ENCODE results near the gene TUT4.
A peak's percentile ranks its signal among the peaks of the same experiment; 100 is the strongest.
"Not testable (repeated sequence)": the region's sequence is repeated elsewhere in the genome, so short reads cannot be mapped to it uniquely, and the experiment has no call there.

TUT4 gene

DNA sequence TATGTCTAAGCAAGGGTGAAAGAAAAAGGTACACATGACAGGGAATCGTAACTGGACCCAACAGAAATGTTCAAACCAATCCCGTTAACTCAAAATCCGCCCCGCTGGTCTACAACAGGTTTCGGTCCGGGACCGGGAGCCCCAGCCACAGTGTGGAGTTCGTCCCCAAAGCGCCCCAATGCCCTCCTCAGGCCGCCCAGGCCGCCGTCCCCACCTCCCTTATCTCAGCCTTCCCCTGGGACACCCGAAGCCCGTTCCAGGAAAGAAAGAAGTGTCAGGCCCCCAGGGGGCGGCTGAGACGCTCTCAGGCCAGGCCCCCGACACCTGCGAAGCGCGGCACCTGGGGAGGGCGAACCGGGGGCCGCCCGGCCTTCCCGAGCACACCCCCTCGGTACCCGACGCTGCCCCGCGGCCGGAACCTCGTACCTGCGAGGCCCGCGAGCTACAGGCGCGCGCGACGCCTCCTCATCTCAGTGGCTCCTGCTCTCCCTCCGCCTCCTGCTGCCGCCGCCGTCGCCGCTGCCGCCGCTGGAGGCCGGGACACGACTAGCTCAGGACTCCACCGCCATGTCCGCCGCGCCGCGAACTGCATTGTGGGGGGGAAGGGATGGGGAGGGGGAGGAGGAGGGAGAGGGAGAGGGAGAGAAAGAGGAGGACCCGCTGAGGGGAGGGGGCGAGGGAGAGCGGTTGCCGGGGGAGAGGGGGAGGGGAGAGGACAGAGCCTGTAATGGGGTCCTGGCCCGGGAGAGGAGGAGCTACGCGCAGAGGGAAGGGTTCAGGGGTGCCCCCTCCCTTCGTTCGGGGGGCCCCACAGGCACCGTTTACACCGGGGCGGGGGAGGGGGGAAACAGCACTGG lies at the start of gene TUT4:
TUT4 (minus strand) TSS at position 588 of the 857 bp plus-strand sequence. CDS start 26,812 bp downstream, outside the sequence.
- peak; percentile 86 for DNase-seq

GRCh38 chr1:52601991-52602855 lies 49.3 kb upstream of the TUT4 start, which contains the start of gene GPX7:
TSS of gene GPX7 (plus strand) at chr1:52602371. CDS start at chr1:52602410, 39 bp downstream.
- DNase-seq: peak; percentile 66

- DNase-seq: peak; percentile 2
Measured at GRCh38 chr1:52601519-52601918, 48.6 kb upstream of the TUT4 start.

DNA sequence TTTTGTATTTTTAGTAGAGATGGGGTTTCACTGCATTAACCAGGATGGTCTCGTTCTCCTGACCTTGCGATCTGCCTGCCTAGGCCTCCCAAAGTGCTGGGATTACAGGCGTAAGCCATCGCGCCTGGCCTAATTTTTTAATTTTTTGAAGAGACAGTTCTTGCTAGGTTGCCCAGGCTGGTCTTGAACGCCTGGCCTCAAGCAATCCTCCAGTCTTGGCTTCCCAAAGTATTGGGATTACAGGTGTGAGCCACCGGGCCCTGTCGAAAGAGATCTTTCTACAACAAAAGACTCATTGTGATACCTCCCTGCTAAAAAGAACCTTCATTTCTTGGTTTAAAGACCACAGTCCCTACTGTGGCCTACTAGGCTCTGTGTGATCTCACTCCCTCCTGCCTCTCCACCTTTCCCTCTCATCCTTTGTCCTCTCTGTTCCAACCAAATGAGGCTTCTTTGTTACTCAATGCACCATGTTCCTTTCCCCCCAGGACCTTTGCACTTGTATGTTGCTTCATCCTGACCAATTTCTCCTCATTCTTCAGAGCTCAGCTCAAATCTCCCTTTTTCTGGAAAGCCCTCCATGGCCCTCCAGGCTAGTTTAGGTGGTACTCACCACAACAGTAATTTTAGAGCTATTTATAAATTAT lies 47.8 kb upstream of the TUT4 start:
- no peak for DNase-seq

- DNase-seq: no peak
Measured at GRCh38 chr1:52599236-52599635, 46.3 kb upstream of the TUT4 start.

DNA sequence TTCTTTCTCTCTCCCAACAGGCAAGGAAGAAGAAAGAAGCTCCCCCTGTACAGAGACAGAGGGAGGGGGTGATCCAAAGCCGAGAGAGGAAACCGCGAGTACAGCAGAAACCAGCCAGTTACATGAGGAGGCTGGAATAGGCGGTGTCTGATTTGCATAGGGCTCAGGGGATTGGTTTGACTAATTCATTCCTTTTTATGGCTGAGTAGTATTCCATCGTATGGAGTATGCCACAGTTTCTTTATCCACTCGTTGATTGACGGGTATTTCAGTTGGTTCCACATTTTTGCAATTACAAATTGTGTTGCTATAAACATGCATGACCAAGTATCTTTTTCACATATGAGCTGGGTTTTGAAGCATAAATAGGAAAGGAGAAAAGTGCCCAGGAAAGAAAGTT lies 45.8 kb upstream of the TUT4 start:
- DNase-seq: no peak

- DNase-seq: no peak
Measured at GRCh38 chr1:52597912-52598311, 45.0 kb upstream of the TUT4 start.

DNA sequence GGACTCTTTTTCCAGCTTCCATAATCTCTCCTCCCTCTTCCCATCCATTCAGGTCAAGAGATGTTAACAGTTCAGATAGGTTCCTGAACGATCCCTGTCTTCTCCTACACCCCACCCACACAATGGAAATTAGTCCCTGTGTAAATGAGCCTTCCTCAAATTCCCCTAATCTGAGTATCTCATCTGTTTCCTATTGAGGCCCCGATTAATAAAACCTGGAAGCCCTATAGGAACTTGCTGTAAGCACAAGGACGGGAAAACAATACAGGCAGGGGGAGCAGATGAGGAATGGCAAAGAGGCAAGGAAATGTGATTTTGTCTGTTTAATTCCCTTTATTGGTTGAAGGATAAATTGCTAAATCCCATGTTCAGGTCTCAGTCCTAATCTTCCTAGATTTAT lies 42.2 kb upstream of the TUT4 start:
- DNase-seq: no peak

DNA sequence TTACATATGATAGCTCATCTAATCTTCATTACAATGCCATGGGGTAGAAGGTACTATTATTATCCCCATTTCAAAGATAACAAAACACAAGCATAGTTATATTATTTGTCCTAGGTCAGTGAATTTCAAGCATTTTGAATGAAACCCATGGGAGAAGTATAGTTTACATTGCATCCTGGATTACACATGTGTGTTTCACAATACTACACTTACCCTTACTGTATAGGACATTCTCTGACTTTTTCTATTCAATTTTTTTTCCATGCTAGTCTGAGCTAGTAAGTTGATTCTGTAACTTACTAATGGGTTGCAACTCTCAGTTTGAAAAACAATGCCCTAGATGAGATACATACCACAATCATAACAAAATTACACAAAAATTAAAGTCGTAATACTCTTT lies 40.6 kb upstream of the TUT4 start:
- DNase-seq: no peak

DNA sequence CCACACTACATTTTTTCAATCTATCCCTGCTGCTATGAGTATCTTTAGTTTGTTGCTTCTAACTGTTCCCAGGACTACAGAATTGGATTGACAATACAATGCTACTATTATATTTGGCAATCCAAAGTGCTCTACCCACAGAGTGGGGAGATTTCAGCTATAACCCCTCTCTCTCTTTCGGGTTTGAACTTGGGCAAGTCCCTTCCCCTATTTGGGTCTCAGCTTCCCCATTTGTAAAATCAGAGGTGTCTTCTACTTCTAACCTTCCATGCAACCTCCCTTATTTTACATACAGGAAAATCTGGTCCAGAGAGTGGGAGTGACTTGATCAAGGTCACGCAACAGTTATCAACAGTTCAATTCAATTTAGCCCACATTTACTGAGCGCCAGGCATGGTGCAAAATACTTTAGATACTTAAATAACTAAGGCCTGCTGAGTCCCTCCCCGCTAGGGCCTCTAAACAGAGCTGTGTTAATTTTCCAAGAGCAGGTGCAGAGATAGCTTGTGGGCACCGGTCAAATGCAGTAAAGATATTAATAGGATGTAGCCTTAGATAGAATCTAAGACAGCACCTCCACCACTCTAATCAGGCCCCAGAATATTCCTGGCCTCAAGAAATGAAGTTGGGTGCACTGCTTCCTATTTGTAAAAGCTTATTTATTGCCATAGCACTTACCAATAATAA lies 39.9 kb upstream of the TUT4 start:
- DNase-seq: no peak

- DNase-seq: no peak
Measured at GRCh38 chr1:52590266-52590665, 37.4 kb upstream of the TUT4 start.

GRCh38 chr1:52588535-52588934 lies 35.6 kb upstream of the TUT4 start:
- DNase-seq: no peak

GRCh38 chr1:52588027-52588426 lies 35.1 kb upstream of the TUT4 start:
- no peak for DNase-seq

DNA sequence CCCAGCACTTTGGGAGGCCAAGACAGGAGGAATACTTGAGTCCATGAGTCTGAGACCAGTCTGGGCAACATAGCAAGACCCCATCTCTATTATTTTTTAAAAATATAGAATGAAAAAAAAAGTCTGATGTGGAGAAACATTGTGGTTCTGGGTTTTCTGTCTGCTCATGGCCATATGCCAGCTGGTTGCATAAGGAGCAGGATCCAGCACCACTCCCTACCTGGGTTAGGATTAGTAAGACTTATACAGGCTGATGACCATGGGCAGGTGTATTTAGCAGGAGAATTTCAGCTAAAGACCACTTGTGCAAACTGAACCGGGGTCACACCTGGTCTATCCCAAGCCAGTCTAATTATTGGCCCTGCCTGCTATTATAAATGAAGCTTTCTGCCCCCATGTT lies 32.6 kb upstream of the TUT4 start:
- DNase-seq: no peak

DNA sequence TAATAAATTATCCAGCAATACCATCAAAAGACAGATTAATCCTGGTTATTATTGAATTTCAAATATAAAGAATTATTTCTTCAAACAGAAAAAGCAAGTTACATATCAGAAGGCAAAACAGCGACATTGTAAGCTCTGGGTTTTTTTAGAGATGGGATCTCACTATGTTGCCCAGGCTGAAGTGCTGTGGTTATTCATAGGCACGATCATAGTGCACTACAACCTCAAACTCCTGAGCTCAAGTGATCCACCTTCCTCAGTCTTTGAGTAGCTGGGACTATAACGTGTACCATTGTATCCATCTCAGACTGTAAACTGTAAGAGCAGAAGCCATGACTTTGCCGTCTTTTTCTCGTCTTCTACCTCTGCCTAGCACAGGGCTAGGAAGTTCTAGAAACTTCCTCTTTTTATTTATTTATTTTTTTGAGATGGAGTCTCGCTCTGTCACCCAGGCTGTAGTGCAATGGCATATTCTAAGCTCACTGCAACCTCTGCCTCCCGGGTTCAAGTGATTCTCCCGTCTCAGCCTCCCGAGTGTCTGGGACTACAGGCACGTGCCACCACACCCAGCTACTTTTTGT lies 29.3 kb upstream of the TUT4 start:
- DNase-seq: no peak

DNA sequence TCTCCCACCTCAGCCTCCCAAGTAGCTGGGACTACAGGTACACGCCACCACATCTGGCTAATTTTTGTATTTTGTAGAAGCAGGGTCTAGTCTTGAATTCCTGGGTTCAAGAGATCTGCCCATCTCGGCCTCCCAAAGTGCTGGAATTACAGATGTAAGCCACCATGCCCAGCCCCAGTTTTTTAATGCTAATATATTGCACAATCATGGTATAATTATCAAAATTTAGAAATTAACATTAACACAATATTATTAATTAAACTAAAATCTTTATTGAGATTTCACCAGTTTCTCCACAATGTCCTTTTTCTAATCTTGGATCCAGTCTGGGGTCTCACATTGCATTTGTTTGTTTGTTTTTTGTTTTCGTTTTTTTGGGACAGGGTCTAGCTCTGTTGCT lies 27.4 kb upstream of the TUT4 start:
- DNase-seq: no peak

DNA sequence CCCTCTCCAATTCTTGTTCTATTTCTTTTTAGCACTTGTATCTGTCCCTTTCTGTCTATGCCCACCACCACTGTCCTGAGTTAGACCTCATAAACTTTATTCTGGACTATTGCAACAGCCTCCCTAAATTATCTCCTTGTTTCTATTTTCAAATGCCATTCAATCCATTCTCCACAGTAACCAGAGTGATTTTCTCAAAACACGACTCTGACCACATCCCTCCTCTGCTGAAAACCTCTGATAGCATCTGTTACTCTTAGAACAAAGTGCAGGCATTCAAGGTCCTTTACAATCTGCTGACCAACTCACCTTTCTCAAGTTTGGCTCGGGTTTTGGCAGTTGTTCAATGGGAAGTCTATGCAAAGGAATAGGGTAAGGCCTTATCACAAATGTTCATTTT lies 26.5 kb upstream of the TUT4 start:
- no peak for DNase-seq

- DNase-seq: not testable (repeated sequence)
Measured at GRCh38 chr1:52578066-52578465, 25.2 kb upstream of the TUT4 start.

GRCh38 chr1:52576074-52576473 lies 23.2 kb upstream of the TUT4 start:
- no peak for DNase-seq

DNA sequence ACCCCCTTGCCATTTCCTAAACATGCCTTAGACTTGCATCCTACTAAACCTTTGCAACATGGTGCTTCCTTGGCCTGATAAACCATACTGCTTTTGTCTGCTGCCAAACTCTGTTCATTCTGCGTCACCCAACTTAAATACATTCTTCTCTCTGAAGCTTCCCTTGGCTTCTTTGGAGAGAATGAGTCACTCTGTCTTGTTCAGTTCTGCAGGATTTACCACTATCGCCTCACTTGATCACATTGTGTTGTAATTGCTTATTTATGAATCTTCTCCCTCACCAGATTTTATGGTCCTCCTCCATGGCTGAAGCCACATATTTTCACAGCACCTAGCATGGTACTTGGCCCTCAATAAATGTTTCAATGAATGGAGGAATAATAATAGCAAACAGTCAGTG lies 21.7 kb upstream of the TUT4 start:
- DNase-seq: peak; percentile 90

- DNase-seq: no peak
Measured at GRCh38 chr1:52572387-52572786, 19.5 kb upstream of the TUT4 start.

DNA sequence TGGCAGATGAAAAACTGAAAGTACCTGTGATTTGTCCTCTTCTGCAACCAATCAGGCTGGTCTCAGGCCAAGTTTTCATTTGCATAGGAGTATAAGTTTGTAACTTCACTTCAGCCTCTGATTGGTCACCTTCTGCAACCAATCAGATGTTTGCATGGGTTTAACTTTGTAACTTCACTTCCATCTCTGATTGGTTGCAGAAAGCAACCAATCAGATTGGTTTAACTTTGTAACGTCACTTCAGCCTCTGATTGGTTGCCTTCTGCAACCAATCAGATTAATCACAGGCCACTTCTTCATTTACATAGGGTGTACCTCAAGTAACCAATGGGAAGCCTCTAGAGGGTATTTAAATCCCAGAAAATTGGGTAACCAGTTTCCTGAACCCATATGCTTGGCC lies 18.9 kb upstream of the TUT4 start:
- peak; percentile 35 for DNase-seq

Measured in fibroblast of skin of right quadriceps (primary cell).